Stimulated activated CD8-positive, alpha-beta memory T cell treated with anti-CD3 and anti-CD28 coated beads, Interleukin-2, amount 100 ng/mL, for 1 hour (primary cell): ENCODE results near the gene CBFB.
A peak's percentile ranks its signal among the peaks of the same experiment; 100 is the strongest.
"Not testable (repeated sequence)": the region's sequence is repeated elsewhere in the genome, so short reads cannot be mapped to it uniquely, and the experiment has no call there.

ENCODE experiments used
- DNase-seq, 2 donors: peaks; one replicate each; pipeline ENCODE4 v3.0.0-alpha.2; 2020; ENCODE audit warnings: low read depth in 2 of 2

The CBFB gene

DNA sequence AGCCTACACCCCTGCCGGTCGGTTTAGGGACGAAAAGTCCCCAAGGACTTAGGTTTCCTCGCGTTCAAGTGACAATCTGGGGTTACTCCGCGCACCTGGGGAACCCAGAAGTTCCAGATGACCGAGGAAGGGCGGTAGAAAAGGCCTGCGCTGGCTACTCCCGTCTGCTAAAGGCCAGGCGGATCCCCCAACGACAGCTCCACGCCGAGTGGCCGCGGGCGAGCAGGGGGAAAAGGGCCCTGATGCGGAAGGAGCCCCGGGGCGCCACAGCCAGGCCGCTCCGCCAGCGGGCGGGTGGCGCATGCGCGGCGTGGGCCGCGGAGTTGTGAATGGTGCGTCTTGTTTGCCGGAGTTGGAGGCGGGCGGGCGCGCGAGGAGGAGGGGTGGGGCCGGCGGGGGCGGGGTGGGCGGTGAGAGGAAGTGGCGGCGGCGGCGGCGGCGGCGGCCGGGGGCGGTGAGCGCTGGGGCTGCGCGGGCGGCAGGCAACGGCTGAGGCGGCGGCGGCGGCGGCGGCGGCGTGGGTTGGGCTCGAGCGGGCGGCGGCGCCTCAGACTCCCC, at the start of gene CBFB:
TSS of gene CBFB (plus strand) at position 454 of the 558 bp plus-strand sequence. CDS start 259 bp downstream, outside the sequence.
- peak; percentile 86 to 88 for DNase-seq

- no peak for DNase-seq
Measured at GRCh38 chr16:66983033-66983432, 45.9 kb upstream of the CBFB start.

DNA sequence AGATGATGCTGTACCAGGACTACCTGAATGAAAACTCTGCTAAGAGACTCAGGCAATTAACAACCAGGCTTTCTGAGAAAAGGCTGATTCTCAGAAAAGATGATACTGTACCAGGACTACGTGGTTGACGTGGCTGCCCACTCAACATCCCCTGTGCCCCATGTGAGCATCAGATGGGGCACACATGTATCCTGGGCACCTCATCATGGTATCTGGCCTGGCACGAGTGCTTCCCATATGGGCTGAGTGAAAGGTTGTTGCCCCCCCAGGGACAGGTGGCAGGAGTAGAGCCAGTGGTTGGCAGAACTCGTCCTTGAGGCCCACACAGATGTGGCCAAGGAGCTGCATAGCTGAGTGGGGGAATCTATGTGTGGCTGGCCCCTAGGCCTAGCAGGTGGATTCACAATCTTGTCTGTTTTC, 44.0 kb upstream of the CBFB start:
- peak in 1 of 2 donors; percentile 9 for DNase-seq

DNA sequence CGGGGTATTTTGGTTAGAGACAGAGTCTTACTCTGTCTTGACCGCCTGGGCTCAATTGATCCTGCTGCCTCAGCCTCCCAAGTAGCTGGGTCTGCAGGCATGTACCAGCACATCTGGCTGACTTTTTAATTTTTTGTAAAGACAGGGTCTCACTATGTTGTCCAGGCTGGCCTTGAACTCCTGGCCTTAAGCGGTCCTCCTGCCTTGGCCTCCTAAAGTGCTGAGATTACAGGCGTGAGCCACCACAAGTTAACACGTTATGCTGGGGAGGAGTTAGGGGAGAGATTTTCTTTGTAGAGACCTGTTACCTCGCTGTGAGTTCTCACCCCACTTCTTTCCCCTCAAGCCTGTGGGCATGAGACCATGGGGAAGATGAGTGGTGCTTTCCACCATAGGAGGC, 42.4 kb upstream of the CBFB start:
- DNase-seq, result no peak

- no peak for DNase-seq
Measured at GRCh38 chr16:66988197-66988788, 40.7 kb upstream of the CBFB start, which contains the start of gene CES4A. Gene CES4A, plus strand, starts transcription at chr16:66988589. Its CDS starts 184 bp downstream, at chr16:66988773.

- DNase-seq, result no peak
Measured at GRCh38 chr16:66991545-66992077, 37.3 kb upstream of the CBFB start.

- not testable (repeated sequence) for DNase-seq
Measured at GRCh38 chr16:66993558-66993957, 35.4 kb upstream of the CBFB start.

DNA sequence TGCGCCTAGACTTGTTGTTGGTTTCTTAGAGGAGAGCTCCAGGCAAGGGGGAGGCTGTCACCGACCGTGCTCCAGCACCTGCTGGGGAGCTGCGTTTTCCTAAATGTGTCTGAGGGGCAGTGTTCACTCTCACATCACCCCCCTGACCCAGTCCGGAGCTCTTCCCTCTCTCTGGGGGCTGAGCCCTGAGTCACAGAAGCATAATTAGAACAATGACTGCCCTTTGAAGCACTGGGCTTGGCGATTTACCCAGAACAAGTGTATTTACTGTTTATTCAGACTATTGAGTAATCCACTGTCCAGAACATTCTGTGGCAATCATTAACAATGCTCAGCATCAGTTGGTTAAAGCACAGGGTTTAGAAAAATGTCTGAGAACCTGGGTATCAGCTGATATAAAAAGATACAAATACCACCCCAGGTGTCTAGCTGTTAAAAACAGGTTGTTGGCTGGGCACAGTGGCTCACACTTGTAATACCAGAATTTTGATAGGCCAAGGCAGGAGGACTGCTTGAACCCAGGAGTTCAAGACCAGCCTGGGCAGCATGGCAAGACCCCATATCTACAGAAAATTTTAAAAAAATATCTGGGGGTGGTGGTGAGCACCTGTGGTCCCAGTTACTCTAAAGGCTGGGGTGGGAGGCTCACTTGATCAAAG, 32.5 kb upstream of the CBFB start:
- DNase-seq, result no peak

GRCh38 chr16:66996983-66997358, 32.0 kb upstream of the CBFB start:
- no peak for DNase-seq

DNA sequence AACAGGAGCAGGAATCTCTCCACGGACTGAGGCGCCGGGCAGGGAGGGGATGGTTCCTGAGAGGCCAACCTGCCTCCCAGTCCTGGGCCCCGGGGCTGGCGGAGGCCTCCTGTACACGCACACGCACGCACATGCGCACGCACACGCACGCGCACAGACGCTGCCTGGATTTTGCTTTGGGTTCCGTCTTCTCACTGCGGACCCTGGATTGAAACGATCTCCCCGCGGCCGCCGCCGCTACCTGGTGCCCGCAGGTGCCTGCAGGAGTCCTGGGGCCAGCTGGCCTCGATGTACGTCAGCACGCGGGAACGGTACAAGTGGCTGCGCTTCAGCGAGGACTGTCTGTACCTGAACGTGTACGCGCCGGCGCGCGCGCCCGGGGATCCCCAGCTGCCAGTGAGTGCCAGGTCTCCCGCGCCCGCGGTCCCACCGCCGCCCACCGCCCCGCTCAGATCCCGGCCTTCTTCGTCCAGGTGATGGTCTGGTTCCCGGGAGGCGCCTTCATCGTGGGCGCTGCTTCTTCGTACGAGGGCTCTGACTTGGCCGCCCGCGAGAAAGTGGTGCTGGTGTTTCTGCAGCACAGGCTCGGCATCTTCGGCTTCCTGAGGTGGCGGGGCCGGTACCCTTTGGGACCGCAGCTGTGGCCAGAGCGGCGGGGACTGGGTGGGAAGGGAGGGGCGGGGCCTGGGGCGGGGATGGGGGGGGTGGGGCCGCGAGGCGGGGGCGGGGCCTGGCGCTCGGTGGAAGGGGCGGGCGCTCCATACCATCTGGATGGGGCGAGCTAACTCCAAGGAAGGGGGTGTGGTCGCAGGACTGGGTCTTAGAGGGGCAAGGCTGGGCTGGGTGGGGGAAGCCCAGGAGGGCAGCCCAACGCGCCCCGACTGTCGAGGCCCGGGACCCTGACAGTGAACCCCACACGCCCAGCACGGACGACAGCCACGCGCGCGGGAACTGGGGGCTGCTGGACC, 28.3 kb upstream of the CBFB start:
- peak; percentile 8 to 11 for DNase-seq

DNA sequence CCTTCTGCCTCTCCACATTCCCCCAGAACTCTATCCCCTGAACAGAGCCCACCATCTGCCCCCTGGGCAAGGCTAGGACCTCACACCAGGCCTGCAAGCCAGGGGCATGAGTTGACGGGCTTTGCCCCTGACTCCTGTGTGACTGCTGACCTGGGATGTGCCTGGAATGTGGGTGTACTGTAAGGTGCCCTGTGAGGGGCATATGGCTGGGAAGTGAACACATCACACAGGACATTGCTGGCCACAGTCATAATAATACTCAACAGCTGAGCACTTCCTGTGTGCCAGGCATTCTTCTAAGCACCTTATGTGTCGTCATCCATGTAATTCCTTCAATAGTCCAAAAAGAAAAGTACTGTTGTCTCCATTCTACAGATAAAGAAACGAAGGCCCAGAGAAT, 27.2 kb upstream of the CBFB start:
- no peak for DNase-seq

DNA sequence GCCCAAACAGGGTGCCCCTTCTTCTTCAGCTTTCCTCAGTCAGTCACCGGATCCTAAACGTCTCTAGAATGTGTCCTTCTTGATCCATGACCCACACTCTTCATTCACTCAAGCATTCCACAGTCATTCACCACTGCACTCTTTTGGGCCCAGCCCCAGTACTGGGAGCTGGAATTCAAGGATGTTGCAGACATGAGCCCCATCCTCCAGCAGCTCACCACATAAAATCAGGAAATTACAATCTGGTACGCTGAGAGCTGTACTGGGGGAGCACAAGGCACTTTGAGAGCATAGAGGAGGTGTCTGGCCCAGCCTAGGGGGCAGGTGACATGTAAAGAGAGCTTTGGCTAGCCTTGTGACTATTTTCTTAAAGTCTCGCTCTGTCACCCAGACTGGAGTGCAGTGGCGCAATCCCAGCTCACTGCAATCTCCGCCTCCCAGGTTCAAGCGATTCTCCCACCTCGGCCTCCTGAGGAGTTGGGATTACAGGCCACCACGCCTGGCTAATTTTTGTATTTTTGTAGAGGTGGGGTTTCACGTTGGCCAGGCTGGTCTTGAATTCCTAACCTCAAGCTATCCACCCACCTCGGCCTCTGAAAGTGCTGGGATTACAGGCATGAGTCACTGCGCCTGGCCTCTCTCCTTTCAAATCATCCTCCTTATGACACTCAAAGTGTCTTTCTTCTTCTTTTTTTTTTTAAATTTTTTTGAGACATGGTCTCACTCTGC, 21.9 kb upstream of the CBFB start:
- no peak for DNase-seq

DNA sequence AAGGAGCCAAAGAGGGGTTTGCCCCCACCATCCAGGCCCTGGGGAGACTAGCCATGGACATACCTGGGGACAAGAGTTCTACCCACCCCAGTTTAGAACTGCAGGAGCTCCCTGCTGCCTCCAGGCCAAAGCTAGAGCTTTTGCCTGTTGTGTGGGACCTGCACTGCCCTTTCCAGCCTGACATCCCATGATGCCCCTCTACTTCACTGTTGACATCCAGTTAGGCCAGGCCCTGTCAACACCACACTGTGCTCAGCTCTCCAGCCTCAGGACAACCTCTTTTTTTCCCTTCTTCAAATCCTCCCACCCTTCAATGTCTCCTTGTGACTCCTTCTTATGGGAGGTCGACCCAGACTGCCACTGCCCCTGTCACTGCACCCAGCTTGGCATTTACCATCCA, 19.8 kb upstream of the CBFB start:
- no peak for DNase-seq

DNA sequence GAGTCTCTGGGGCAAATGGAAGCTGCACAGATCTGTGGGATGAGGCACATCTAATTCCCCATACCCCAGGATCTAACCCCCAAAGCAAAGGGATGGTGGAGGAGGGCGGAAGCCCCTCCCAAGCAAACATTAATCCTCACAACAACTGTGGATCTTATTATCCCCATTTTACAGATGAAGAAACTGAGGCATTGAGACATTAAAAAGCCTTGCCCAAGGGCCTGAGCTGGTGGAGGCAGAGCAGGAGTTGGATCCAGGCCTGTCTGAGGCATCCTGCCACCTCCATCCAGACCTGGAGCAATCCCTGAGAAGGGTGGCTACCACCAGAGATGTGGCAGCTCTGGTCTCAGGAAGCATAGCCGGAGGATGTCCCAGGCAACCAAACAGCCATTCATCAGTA, 17.7 kb upstream of the CBFB start:
- DNase-seq, result no peak

DNA sequence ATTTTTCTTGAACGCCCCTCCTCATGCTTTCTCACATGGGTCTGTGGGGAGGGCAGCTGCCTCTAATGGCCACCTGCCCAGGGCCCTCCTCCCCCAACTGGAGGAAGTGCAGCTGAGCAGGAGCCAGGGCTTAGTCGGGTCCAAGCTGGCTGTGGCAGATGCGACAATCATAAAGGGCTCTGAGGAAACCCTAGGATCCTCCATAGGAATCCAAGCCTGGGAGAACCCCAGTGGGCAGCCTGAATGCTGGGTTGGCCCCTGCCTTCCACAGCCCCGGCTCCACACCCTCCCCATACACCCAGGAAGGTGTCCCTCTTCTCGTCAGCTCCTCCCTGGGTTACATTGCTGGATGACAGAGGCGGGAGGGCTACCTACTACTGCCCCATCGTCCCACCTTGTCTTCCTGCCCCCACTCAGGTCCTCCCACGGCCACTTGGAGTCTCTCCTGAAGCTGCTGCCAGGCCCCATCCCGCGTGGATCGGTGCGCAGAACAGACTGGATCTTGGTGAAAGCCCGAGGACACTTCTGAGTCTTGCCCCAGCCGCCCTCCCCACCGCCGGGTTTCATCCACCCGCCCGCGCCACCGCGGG, 15.6 kb upstream of the CBFB start:
- DNase-seq, result no peak

DNA sequence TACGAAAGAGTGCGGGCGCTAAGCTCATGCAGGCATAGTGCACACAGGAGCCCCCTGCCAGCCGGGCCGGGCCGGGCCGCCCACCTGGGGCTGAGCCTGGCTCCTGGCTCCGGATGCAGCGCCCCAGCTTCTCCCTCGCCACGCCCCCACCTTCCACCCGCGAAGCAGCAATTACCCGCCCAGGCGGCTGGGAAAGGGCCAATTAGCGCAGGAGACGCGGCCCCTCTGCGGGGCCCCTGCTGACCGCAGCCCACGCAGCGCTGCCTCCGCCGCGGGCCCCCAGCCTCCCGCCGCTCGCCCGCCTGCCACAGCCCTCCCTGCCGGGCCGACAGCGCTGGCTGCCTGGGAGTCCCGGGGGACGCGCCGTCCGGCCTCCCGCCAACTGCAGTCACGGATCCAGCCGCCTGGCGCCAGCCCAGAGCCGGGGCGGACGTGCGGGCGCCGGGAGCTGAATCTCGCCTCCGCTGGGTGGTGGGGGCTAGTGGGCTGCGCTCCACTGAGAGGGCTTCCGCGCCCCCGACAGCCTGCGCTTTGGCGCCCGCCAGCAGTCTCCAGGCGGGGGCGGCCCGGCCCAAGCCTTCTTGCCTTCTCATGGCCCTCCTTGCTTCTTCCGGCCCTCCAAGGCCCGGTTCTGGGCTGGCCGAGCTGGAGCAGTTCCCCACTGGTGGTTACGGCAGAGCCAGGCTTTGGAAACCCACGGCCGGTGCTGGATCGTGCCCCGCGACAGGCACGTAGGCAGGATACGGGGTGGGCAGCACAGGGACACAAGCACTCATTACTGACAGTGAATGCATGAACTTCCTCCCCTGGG, 14.9 kb upstream of the CBFB start:
- peak in 1 of 2 donors; percentile 45 for DNase-seq

DNA sequence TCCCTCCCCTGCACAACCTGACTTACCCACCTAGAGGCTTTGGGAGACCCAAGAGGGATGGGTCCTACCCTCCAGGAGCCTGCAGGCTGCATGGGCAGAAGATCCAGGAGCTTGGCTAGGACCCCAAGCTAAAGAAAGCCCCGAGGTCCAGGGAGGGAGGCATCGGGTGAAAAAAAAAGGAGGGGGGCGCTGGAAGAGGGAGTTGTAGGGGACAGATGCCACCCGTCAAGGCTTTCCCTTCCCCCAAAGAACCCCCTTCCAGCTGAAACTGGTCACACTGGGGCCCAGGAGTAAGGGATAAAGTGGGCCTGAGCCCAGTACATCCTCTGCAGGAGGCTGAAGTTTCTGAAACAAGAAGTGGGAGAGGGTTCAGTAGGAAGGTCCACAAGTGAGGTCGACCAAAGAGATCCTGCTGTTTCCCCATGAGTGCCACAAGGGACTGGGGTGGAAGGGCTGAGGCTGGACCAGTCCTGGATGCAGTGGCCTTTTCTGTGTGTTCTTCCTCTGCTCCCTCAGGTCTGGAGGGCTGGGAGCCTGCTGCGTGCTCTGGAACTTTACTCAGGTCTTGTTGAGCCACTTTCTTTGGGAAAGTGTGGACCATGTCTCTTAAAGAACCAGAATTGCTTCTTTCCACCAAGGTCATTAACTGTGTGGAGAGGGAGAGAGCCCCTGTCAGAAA, 14.2 kb upstream of the CBFB start:
- no peak for DNase-seq

GRCh38 chr16:67015313-67015731, 13.6 kb upstream of the CBFB start:
- no peak for DNase-seq

DNA sequence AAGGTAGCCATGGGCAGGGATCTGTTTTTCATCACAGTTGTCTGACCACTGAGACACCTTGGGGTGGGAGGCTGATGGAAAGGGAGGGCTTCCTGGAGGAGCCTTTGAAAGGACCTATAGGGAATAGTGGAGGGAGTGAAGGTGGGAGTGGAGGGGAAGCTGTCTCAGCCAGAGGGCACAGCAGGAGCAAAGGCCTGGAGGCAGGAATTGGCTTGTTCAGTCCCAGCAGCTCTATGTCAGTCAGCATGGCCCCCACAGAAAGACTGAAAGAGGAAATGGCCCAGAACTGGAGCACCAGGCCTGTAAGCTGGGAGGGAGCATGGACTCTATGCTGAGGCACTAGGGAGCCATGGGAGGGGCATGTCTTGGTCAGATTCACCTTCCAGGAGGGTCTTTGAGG, 12.8 kb upstream of the CBFB start:
- no peak for DNase-seq
